HG02588 (cell line): Measurements from ENCODE around the gene SNX22.
A peak's percentile ranks its signal among the peaks of the same experiment; 100 is the strongest.
"Not testable (repeated sequence)": the region's sequence is repeated elsewhere in the genome, so short reads cannot be mapped to it uniquely, and the experiment has no call there.

Experiments used
- ATAC-seq: cut with Tn5 transposase; IDR thresholded peaks from one replicate; pipeline ENCODE4 v1.9.1; 2021; ENCODE audit warnings: mild to moderate bottlenecking, moderate library complexity; ENCODE audit not compliant: unreplicated experiment

Gene SNX22

DNA sequence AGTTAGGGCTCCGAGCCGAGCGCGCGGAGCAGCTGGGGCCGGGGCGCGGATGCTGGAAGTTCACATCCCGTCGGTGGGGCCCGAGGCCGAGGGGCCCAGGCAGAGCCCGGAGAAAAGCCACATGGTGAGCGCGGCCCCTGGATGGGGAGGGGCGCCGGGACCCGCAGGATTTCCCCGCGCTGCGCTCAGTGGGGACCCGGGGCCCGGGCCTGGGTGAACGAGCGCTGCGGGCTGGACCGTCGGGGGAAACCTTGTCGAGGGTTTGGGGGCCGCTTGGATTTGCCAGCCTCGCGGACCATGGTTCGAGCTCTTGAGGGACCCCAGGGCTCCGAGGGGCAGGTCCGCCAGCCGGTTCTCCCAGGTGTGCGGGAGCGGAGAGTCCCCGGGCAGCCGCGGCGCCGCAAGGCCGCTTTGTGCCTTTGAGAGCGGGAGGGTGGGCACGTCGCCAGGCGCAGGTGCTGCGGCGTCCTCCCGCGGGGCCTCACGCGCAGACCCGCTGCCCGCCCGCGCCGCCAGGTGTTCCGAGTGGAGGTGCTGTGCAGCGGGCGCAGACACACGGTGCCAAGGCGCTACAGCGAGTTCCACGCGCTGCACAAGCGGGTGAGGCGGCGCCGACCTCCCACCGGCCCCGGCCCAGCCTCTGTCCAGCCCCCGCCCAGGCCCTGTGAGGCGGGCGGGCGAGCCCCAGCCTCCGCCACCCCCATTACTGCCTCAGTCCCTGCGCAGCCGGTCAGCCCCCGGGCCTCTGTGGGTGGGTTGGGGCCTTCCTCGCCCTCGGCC, at the start of gene SNX22:
TSS of gene SNX22 (plus strand) at position 5 of the 780 bp plus-strand sequence. CDS start at position 50, 45 bp downstream.
- peak; percentile 18 for ATAC-seq

DNA sequence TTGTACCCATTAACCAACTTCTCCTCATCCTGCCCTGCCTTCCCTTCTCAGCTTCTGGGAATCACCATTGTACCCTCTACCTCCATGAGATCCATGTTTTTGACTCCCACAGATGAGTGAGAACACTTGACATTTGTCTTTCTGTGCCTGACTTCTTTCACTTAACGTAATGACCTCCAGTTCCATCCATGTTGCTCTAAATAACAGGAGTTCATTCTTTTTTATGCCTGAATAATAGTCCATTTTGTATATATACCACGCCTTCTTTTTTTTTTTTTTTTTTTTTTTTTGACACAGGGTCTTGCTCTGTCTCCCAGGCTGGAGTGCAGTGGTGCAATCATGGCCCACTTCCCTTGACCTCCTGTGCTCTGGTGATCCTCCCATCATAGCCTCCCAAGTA, 49.0 kb upstream of the SNX22 start:
- ATAC-seq: no peak

DNA sequence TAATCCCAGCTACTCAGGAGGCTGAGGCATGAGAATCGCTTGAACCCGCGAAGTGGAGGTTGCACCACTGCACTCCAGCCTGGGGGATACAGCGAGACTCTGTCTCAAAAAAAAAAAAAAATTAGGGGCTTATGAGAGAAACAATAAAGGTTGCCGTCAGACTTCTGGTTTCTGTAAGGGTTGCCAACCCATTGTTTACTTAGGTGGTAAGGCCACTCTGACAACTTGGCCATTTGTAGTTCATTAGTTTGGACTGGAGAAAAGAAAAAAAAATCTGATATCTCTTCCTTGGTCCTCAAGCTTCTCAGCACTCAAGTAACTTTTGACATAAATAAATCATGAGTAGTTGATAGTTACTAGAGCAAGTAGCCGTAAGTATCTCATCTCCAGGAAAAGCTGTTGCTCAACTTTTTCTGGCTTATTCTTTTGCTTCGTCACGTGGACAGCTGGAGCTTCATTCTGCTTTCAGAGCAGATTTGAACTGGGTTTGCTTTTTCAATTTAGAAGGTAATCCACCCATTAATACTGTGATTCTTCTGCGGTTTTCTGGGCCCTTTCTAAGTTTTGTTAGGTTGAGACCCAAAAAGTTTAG, 46.3 kb upstream of the SNX22 start:
- no peak for ATAC-seq

DNA sequence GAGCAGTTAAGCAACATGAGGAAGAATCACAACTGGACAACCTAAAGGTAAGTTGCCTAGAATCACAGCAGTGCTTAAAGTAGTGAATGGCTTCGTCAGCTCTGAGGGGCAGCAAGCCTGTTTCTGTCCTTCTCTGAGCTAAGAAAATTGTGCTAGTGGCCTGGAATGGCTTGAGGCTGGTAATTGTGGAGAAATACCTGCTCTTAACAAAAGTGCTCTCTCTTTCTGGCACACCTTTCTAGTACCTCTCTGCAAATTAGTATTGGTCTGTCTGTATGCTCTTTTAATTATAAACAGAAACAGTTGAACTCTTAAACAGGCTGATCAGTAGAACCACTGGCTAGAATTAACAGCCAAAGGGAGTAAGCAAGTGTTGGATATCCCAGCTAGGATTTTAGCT, 44.2 kb upstream of the SNX22 start:
- ATAC-seq: no peak

DNA sequence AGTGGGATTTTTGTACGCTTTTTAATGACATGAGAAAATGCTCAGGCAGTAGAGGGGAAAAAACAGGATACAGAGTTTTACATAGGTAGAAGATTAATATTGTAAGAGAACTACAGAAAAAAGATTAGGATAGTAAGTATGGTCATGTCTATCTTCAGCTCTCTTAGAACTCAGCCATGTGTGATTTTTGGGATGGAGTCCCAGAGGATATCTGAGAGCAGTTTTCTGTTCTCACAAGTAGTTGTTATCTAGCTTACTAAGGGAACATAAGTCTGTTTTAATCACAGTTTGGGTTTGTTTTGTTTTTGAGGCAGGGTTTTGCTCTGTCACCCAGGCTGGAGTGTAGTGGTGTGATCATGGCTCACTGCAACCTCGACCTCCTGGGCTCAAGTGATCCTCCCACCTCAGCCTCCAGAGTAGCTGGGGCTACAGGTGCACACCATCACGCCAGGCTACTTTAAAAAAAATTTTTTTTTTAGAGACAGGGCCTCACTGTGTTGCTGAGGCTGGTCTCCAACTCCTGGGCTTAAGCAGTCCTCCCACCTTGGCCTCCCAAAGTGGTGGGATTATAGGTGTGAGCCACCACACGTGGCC, 41.3 kb upstream of the SNX22 start:
- not testable (repeated sequence) for ATAC-seq

DNA sequence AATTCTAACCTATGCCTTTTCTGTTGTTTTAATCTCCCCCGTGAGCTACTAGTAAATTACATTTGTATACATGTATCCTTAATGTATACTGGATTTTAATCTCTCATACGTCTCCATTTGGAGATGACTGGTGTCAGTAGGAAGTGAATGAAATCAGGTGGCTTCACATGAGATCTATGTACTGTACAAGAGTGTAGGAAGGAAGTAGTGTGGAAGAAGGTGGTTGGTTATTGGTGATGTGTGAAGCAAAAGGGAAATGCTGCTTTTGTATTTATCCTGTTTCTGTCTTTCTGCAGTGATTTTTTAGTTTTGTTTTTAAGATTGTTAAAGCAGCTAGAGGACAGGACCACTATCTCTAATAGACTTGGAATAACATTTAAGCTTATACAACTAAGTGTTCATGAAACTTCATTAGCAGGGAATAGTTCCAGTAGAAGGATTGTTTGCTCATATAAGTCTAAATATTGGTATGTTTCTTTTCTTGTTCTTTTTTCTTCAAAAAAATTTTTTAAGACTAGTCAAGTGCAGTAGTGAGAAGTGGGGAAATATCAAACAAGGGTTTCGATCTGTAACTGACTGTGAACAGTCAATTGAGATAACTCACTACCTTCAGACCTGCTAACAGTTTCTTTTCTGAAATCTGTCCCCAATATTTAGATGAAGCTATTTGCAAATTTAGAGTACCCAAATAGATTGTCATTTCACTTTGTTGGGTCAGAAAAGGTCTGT, 40.4 kb upstream of the SNX22 start:
- no peak for ATAC-seq

DNA sequence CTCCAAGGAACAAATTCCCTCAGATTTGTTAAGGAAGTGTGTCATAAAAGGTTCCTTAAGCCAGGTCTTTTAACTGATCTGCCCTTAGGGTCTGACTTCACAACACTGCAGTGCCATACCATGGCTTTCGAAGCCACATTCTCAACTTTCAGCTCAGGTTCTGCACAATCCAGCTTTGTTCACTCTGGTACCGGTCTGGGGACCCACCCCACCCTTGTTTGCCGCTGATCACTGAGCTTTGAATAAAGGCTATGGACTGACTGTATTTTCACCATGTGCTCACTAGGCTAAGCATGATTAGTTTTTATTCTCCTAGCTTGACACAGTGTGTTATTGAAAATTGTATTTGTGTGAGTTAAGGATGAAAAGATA, 39.9 kb upstream of the SNX22 start:
- ATAC-seq: no peak

DNA sequence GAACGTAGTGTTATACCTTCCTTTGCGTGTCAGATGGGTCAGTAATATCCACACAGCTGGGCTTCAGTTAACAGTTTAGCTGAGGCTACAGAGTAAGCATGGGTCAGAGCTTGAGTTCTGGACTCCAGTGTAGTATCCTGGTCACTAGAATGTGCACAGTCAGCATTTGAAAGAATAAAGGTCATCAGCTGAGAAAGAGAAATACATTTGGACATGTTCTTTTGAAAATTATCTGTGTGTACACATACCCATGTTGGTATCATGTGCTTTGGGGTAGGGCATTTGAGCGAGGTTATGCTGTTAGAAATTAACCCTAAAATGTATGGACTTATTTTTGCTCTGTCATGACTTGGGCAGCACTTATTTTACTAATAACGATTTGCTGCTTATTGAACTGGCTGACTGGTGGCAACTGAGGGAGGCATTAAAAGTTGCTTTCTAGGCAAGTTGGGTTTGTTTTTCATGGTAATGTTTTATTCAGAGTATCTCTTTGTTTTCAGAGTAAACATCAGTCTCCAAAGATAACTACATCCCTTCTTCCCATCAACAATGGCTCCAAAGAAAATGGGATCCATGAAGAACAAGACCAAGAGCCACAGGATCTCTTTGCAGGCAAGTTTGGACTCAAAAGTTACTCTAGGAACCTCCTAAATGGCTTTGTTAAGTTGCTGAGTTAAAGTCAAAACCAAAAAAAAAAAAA, 39.3 kb upstream of the SNX22 start:
- no peak for ATAC-seq

DNA sequence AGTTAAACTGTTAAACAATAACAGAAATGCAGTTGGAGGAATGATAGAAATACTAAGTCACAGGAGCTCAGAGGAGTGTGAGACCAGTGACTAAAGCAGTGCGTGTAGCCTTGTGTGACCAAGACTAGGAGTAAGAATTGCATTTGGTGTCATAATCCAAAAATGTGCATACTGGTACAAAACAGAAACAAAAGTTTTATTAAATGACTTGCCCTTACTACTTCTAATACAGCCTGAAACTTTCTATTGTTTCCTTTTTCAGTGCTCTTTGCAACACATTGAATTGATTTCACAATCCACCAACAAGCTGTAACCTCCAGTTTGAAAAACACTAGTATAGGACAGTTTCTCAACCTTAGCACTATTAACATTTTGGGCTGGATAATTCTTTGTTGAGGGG, 38.6 kb upstream of the SNX22 start:
- ATAC-seq: no peak

DNA sequence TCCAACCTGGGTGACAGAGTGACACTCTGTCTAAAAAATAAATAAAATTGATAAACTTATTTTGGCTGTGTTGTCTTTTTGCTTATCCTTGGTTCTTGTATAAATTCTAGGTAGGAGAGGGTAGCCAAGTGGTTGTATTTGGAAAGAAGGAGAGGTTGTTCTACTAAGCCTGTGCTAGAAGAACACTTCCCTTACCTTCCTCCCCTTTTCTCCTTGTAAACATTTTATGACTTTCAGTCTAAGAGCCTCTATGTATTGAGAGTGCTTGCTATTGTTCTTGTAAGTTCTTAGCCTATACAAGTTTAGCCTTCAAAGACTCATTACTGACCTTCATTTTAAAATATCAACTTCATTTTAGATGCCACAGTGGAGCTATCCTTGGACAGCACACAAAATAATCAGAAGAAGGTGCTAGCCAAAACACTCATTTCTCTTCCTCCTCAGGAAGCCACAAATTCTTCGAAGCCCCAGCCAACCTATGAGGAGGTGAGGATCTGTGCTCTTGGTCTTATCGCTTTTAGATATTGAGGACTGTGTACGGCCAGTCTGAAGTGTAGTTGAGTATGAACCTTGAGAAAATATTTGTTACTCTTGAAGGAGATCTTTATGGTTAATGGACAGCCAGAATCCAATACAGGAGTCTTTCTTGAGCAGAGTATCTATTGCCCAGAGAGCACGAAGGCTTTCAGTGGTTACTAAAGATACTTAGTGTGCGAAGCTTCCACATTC, 33.6 kb upstream of the SNX22 start:
- ATAC-seq: no peak

DNA sequence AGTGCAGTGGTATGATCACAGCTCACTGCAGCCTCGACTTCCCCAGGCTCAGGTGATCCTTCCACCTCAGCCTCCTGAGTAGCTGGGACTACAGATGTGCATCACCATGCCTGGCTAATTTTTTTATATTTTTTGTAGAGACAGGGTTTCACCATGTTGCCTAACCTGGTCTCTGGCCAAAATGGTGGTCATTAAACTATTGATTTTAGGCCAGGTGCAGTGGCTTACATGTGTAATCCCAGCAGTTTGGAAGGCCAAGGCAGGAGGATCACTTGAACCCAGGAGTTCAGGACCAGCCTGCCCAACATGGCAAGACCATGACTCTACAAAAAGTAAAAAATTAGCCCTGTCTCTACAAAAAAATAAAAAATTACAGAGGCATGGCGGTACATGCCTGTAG, 31.2 kb upstream of the SNX22 start:
- ATAC-seq: not testable (repeated sequence)

DNA sequence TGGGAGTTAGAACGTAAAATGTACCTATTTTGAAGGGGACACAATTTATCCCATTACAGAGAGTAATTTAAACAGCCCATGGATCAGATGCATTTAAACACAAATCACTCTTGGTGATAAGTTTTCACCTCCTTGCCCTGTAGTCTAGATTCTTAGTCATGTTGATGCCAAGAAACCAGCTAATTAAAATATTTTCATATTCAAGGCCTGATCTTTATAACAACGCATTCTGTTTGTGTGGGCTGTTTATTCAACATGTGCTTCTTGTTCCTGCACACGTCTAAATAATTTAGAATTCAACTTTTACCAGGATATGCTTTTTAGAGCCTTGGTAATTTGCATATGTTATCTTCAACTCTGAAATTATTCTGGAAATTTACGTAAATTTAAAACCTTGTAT, 29.9 kb upstream of the SNX22 start:
- no peak for ATAC-seq

DNA sequence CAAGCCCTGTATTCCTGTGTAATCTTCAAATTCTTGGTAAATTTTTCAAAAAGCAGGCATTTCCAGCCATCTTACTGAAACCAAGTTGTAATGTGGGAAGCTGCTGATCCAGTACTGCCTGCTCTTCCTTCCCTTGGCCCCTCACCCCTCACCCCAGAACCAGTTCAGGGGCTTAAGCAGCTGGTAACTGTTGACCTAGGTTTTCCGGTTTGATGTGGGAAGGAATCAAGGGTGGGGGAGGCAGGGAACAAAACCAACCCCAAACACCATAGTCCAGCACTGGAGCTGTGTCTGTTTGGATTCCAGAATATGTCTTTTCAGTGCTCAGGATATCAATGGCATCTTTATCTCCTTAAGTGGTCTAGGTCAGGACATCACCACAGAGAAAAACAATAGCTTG, 29.1 kb upstream of the SNX22 start:
- no peak for ATAC-seq

DNA sequence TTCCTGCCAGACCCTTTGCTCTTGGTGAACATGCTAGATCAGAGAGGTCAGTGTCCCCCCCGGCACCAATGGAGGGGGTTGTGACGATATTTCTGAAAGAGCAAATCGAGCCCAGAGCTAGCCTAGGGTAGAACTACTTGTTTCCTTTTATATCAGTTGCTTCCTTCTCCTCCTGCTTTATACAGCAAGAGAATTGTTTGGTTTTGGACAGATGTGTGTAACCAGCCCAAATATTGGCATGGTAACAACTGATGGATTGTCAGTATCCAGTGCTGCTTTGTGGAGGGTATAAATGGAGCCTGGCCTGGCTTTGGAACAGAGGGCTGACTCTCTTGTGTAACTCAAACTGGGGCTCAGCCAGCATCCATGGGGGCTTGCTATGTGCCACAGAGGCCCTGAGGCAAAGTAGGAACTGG, 28.6 kb upstream of the SNX22 start:
- ATAC-seq: no peak

DNA sequence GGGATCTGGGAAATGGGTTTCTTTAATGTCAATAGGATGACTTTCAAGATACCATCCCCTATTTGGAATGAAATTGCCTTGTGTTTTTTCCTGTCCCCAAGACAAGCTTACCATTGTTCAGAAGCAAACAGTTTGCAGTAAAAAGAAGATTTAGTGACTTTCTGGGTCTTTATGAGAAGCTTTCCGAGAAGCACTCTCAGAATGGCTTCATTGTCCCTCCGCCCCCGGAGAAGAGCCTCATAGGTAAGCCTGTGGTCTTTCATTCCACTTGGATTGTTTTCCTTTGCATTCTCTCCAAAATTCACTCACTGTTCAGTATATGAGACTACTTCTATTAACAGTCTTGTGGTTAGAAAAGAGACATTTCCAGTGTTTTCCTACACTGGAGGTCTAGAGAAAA, 25.6 kb upstream of the SNX22 start:
- no peak for ATAC-seq

DNA sequence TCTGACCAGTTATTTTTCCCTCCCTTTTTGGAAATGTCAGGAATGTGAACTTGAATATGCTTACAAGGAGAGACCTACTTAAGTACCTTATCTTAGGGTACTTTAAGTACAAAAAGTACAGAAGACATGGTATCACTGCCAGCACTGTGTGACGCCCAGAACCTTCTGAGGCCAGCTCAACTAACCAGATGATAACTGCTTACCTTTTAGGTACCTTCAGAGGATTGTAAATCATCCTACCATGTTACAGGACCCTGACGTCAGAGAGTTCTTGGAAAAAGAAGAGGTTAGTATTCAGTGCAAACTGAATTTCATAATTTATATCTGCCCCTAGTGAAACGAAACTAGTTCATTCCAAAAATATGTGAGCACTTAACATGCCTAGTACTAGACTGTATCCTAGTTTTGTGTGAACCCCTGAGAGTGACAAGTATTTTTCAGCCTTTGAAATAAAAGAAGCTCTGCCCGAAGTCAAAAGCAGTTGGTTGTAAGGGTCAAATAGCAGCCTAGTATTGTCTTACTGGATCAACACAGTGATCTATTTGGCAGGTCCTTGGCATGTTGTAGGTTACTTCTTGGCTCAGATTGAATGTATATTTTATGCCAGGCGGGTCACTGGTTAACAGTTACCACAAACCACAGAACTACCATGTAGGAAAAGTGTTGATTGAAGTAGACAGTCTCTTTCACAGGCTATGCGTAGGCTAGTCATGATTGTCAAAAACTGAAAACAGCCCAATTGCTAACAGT, 23.8 kb upstream of the SNX22 start:
- ATAC-seq: no peak

DNA sequence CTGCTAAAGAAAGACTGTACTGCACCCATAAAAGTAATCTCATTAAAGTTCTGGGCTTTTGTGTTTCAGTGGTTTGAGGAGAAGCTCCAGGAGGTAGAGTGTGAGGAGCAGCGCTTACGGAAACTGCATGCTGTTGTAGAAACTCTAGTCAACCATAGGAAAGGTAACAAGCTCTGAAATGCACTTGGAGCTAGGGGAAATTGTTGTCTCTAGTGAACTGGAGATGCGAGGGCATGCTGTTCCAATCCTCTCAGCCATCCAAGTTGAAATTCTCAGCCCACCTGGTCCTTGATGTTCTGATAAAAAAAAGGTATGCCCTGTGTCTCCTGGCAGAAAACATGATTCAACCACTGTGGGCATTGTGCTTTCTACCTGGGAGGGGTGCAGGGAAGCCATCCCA, 21.4 kb upstream of the SNX22 start:
- ATAC-seq: no peak

DNA sequence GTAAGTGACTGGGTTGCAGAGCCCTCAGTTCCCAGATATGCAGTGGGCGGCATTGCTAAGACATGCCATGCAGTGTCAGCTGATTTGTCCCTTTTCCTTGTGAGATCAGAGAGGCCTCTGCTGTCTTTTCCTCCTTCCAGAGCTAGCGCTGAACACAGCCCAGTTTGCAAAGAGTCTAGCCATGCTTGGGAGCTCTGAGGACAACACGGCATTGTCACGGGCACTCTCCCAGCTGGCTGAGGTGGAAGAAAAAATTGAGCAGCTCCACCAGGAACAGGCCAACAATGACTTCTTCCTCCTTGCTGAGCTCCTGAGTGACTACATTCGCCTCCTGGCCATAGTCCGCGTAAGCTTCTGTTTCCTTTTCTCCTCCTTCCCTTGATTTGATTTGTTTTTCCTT, 20.0 kb upstream of the SNX22 start:
- ATAC-seq: no peak

DNA sequence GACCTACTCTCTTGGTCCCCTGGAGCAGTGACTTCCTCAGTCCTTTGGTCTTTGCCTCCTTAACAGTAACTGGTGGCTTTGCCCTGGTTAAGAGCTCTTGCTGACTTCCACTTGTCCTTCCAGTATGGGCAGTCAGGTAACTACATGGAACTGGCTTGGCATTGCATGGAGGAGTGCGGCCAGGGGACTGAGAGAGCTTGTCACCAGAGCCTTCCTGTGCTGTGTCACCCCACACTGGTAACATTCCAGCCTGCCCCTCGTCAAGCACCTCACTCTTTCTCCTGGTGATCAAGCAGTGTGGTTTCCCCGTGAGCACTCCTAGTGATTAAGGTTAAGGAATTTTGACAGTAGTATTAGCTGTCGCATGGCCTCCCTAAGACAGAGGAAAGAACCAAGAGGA, 19.3 kb upstream of the SNX22 start:
- ATAC-seq: no peak
